Right atrium auricular region (tissue), 2 donors: ENCODE results near the gene RHOT2. TPM values are rescaled to one million over a fixed set of nuclear protein-coding genes. Genes with fewer than 3 reads are reported as not detected.

Experiments used
- DNase-seq: peaks from one replicate; pipeline ENCODE4 v3.0.0-alpha.2; 2019; ENCODE audit warnings: low spot score
- H3K27ac ChIP-seq, 2 donors: fragments of 200-600 bp; sonication (generic); 1 replicate in 1 of 2; 2 replicates in 1 of 2; pipeline ENCODE4 v1.5.1; 2016 to 2019
- H3K27me3 ChIP-seq, 2 donors: fragments of 200-600 bp; sonication (generic); one replicate each; pipeline versions ENCODE4 v1.5.1 to v1.6.0; 2017 to 2019
- H3K36me3 ChIP-seq: fragments of 200-600 bp; sonication (generic); one replicate; pipeline ENCODE4 v1.5.1; 2016
- H3K4me1 ChIP-seq, 2 donors: fragments of 200-600 bp; sonication (generic); one replicate each; pipeline versions ENCODE4 v1.5.1 to v1.6.0; 2017 to 2019
- H3K4me3 ChIP-seq, 2 donors: fragments of 200-600 bp; sonication (generic); 1 replicate in 1 of 2; 2 replicates in 1 of 2; pipeline ENCODE4 v1.5.1; 2017 to 2019; ENCODE audit warnings: mild to moderate bottlenecking in 1 of 2, moderate library complexity in 1 of 2
- H3K9me3 ChIP-seq, 2 donors: fragments of 200-600 bp; sonication (generic); one replicate each; pipeline ENCODE4 v1.5.1; 2019
- CTCF ChIP-seq, 2 donors: fragments of 200-600 bp; sonication (generic); IDR thresholded peaks; one replicate each; pipeline ENCODE4 v1.5.1; 2019; ENCODE audit warnings: antibody characterized with exemption in 2 of 2
- total RNA-seq, 2 donors: library from RNA; depleted of rRNA; stranded (reverse); fragments of >200 nt; gene quantifications; one replicate each; pipeline ENCODE4 v1.1.0, GENCODE V29; 2016

The RHOT2 gene
- total RNA-seq, 2 donors from 2014 or later, result 37.8 to 42.8 TPM

- no peaks in the 10 kb centered on the region for H3K27me3 ChIP-seq
- H3K27ac ChIP-seq, result peak within 1 kb of the TSS; percentile 66 to 80
- peaks cover 29% of the 10 kb centered on the region for H3K36me3 ChIP-seq
- H3K4me1 ChIP-seq, result peaks cover 0 to 63% of the 10 kb centered on the region in 2 donors
- peak; percentile 96 for DNase-seq
- H3K9me3 ChIP-seq, result no peaks in the 10 kb centered on the region
- peak within 1 kb of the TSS; percentile 54 to 67 for H3K4me3 ChIP-seq
- no peak for TF ChIP-seq CTCF (IDR thresholded peaks at IDR 0.05)
Observed at GRCh38 chr16:684071-684794, 16.3 kb downstream of the RHOT2 start, which contains the start of gene JMJD8. Gene JMJD8, minus strand, starts transcription at chr16:684334. Its CDS starts 15 bp downstream, at chr16:684319.

- peaks cover 29% of the 10 kb centered on the region for H3K36me3 ChIP-seq
- peaks cover 0 to 65% of the 10 kb centered on the region in 2 donors for H3K4me1 ChIP-seq
- DNase-seq, result no peak
- H3K4me3 ChIP-seq, result peak overlapping the region in 1 of 2 donors; percentile 67
- no peak for TF ChIP-seq CTCF (IDR thresholded peaks at IDR 0.05)
- H3K27me3 ChIP-seq, result no peaks in the 10 kb centered on the region
- no peak overlapping the region for H3K27ac ChIP-seq
- H3K9me3 ChIP-seq, result no peaks in the 10 kb centered on the region
Observed at GRCh38 chr16:684961-685696, 17.2 kb downstream of the RHOT2 start.

- Histone ChIP-seq H3K27ac (no peak overlapping the region), H3K4me3 (no peak overlapping the region), H3K36me3 (peaks cover 29% of the 10 kb centered on the region), H3K27me3 (no peaks in the 10 kb centered on the region), H3K9me3 (no peaks in the 10 kb centered on the region), H3K4me1 (peaks cover 0 to 62% of the 10 kb centered on the region in 2 donors)
- TF ChIP-seq CTCF (IDR thresholded peaks at IDR 0.05), result peak in 1 of 2 donors; percentile 39
- no peak for DNase-seq
Observed at GRCh38 chr16:685967-686366, 18.0 kb downstream of the RHOT2 start.

DNA sequence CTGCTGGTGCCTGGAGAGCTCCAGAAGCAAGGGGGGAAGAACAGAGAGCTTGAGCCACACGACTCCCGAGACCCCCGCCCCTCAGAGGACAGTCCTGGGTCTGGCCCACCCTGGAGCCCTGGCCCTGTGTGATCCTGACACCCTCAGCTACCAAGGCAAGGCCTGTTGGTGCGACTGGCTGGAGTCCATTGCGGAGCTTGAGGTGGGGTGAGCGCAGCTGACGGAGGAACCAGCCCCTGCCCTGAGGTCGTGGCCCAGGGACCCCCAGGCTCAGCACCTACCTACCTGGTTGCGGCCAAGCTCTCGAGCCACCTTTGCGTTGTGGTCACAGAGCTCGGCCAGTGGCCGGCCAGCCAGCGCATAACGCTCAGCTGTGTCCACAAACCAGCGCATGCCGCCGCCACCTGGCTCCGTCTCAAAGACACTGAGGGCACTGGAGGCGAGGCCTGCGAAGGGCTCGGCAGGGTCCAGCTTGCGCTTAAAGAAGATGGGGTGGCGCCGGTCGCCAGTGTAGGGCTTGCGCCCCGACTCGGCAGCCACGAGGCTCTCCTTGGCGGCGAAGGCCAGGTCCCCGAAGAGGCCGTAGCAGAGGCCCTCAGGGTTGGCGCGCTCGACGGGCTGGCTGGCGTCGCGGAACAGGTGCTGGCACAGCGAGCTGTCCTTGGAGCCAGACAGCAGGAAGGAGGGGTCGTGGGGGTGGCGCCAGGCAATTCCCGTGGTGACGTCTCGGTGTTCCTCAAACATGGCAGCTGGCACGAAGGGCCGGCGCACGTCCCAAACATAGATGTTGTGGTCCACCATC, 18.7 kb downstream of the RHOT2 start:
- TF ChIP-seq CTCF (IDR thresholded peaks at IDR 0.05), result no peak
- no peak for DNase-seq
- Histone ChIP-seq H3K4me3 (no peak overlapping the region), H3K27ac (no peak overlapping the region), H3K4me1 (peaks cover 0 to 55% of the 10 kb centered on the region in 2 donors), H3K27me3 (no peaks in the 10 kb centered on the region), H3K9me3 (no peaks in the 10 kb centered on the region), H3K36me3 (peaks cover 24% of the 10 kb centered on the region)

DNA sequence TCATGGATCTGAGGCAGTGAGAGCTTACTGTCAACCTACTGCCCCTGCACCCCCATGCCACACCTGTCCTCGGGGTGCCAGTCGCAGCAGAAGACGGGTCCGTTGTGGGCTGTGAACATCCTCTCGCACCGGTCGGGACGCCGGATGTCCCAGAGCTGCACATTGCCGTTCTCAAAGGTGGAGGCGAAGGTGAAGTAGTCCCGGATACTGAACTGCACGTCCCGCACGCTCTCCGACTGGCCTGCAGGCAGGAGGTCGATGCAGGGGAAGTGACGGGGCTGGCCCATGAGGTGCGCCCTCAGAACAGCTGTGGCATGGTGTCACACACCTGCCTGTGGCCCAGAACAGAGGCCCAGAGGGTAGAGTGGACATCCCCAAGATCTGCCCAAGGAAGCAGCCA, 19.6 kb downstream of the RHOT2 start:
- DNase-seq, result no peak
- no peaks in the 10 kb centered on the region for H3K9me3 ChIP-seq
- H3K27ac ChIP-seq, result no peak overlapping the region
- H3K27me3 ChIP-seq, result no peaks in the 10 kb centered on the region
- no peak for TF ChIP-seq CTCF (IDR thresholded peaks at IDR 0.05)
- peaks cover 16% of the 10 kb centered on the region for H3K36me3 ChIP-seq
- H3K4me3 ChIP-seq, result no peak overlapping the region
- peaks cover 0 to 47% of the 10 kb centered on the region in 2 donors for H3K4me1 ChIP-seq
